ENCODE data around the gene ATP1A4. TPM values are rescaled to one million over a fixed set of nuclear protein-coding genes. Genes with fewer than 3 reads are reported as not detected.

Gene ATP1A4
- total and polyA plus RNA-seq, 9 of the 15 experiments (the other 6 are each of a cell fraction or from before 2014, with no cell fraction given), result 0.07 TPM; not detected in 8

DNA sequence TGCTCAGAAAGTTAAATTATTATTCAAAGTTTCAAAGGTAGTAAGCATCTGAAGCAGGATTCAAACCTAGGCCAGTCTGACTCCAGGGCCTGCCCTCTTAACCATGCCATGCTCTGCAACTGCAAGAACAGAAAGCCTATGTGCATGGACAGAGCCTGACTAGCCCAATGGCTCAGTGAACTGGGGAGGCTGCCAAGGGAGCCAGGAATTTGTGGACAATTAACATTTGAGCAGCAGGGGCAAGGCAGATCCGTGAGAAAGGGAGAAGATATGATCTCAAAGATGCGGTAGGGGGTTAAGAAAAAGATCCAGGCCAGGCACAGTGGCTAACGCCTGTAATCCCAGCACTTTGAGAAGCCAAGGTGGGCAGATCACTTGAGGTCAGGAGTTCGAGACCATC is 6.5 kb upstream of the ATP1A4 start:
- no peaks in the 10 kb centered on the region for H3K36me3 ChIP-seq (ENCODE audit: control insufficient read depth, insufficient read depth, low read length)

More for the DNA sequence above, 6.5 kb upstream of the ATP1A4 start:
- Histone ChIP-seq H3K27ac (ENCODE audit: extremely low read depth, low read depth, low read length) (no peak overlapping the region), H3K27me3 (ENCODE audit: control insufficient read depth in 2 of 2, insufficient read depth in 2 of 2, low read length in 2 of 2) (peaks cover 21 to 37% of the 10 kb centered on the region in 2 experiments), H3K4me3 (no peak overlapping the region), H3K9ac (ENCODE audit: insufficient read depth in 1 of 2, low read depth in 2 of 2, low read length in 2 of 2) (no peak overlapping the region), H3K4me1 (replicated peaks in 1 of 2; ENCODE audit: control insufficient read depth in 2 of 2, insufficient read depth in 2 of 2, low read length in 2 of 2) (no peaks in the 10 kb centered on the region), H4K20me1 (replicated peaks; ENCODE audit: control insufficient read depth, insufficient read depth, low read length) (no peaks in the 10 kb centered on the region), H3K4me2 (ENCODE audit: insufficient read depth, low read length) (no peak overlapping the region), H3K9me1 (ENCODE audit: control insufficient read depth, insufficient read depth, low read length) (no peaks in the 10 kb centered on the region), H3K79me2 (ENCODE audit: control insufficient read depth, insufficient read depth, low read length) (no peaks in the 10 kb centered on the region), H3K9me3 (replicated peaks; ENCODE audit: control insufficient read depth, insufficient read depth, low read depth, low read length) (no peaks in the 10 kb centered on the region), H2AFZ (ENCODE audit: low read depth, low read length) (no peak overlapping the region)
- DNase-seq (ENCODE audit: extremely low read depth in 1 of 4, low spot score in 3 of 4), result no peak
- no TSS peak for BruUV-seq (replicated peaks)
- intact Hi-C loops (cut with micrococcal nuclease), result no loop called here
- ATAC-seq, result no peak
- 0% methylated on average over 4 of the region's 4 CpGs for WGBS (ENCODE audit: insufficient coverage, low coverage, missing lambda C conversion rate)
- ChIA-PET CTCF (ENCODE audit: low intra/inter-chr PET ratio) (no interaction called here), POLR2A (no interaction called here)
- TF ChIP-seq, protein P1, sequence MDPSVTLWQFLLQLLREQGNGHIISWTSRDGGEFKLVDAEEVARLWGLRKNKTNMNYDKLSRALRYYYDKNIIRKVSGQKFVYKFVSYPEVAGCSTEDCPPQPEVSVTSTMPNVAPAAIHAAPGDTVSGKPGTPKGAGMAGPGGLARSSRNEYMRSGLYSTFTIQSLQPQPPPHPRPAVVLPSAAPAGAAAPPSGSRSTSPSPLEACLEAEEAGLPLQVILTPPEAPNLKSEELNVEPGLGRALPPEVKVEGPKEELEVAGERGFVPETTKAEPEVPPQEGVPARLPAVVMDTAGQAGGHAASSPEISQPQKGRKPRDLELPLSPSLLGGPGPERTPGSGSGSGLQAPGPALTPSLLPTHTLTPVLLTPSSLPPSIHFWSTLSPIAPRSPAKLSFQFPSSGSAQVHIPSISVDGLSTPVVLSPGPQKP (CRISPR knock-in tag; IDR thresholded peaks at IDR 0.05), result no peak
- no peak for TF ChIP-seq NR1H2 (CRISPR knock-in tag; IDR thresholded peaks at IDR 0.05)
- TF ChIP-seq GATAD2A (IDR thresholded peaks at IDR 0.05), result no peak
- TF ChIP-seq, protein P2, sequence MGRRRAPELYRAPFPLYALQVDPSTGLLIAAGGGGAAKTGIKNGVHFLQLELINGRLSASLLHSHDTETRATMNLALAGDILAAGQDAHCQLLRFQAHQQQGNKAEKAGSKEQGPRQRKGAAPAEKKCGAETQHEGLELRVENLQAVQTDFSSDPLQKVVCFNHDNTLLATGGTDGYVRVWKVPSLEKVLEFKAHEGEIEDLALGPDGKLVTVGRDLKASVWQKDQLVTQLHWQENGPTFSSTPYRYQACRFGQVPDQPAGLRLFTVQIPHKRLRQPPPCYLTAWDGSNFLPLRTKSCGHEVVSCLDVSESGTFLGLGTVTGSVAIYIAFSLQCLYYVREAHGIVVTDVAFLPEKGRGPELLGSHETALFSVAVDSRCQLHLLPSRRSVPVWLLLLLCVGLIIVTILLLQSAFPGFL (CRISPR knock-in tag; IDR thresholded peaks at IDR 0.05), result no peak
- no peak for TF ChIP-seq TAF9B (IDR thresholded peaks at IDR 0.05; ENCODE audit: partially characterized antibody)
- in situ Hi-C loops (cut with MboI), result no loop called here
- FAIRE-seq, result no peak

Measured in K562 (cell line).